GM23248 (cell line): ENCODE results near the gene ZNF319. TPM values are rescaled to one million over a fixed set of nuclear protein-coding genes. Genes with fewer than 3 reads are reported as not detected.

Experiments used
- DNase-seq: peaks from one replicate; pipeline ENCODE4 v3.0.0-alpha.2; 2015
- H2AFZ ChIP-seq: fragments of 200-600 bp; sonication (generic); 2 replicates; pipeline ENCODE4 v1.6.1; 2016; ENCODE audit warnings: antibody characterized with exemption
- H3F3A ChIP-seq: fragments of 200-600 bp; sonication (generic); 2 replicates; pipeline ENCODE4 v1.6.1; 2016; ENCODE audit warnings: mild to moderate bottlenecking, antibody characterized with exemption, mixed run types; ENCODE audit not compliant: insufficient read depth
- H3K27ac ChIP-seq: fragments of 200-600 bp; sonication (generic); 2 replicates; pipeline ENCODE4 v1.5.1; 2016; ENCODE audit warnings: mild to moderate bottlenecking
- H3K27me3 ChIP-seq: fragments of 200-600 bp; sonication (generic); replicated peaks from 2 replicates; pipeline ENCODE4 v1.6.1; 2016; ENCODE audit warnings: mild to moderate bottlenecking; ENCODE audit not compliant: insufficient read depth
- H3K36me3 ChIP-seq: fragments of 200-600 bp; sonication (generic); 2 replicates; pipeline ENCODE4 v1.6.1; 2016; ENCODE audit warnings: low read depth, mild to moderate bottlenecking
- H3K4me1 ChIP-seq: fragments of 200-600 bp; sonication (generic); 2 replicates; pipeline ENCODE4 v1.6.1; 2016; ENCODE audit warnings: mild to moderate bottlenecking; ENCODE audit not compliant: insufficient read depth
- H3K4me2 ChIP-seq: fragments of 200-600 bp; sonication (generic); one replicate; pipeline ENCODE4 v1.6.1; 2016; ENCODE audit warnings: mild to moderate bottlenecking; ENCODE audit not compliant: unreplicated experiment
- H3K4me3 ChIP-seq: fragments of 200-600 bp; sonication (generic); 2 replicates; pipeline ENCODE4 v1.5.1; 2016; ENCODE audit warnings: mild to moderate bottlenecking
- H3K79me2 ChIP-seq: fragments of 200-600 bp; sonication (generic); 2 replicates; pipeline ENCODE4 v1.6.1; 2016; ENCODE audit warnings: mild to moderate bottlenecking; ENCODE audit not compliant: insufficient read depth
- H3K9ac ChIP-seq: fragments of 200-600 bp; sonication (generic); 2 replicates; pipeline ENCODE4 v1.6.1; 2016; ENCODE audit warnings: mild to moderate bottlenecking
- H3K9me2 ChIP-seq: fragments of 200-600 bp; sonication (generic); 2 replicates; pipeline ENCODE4 v1.6.1; 2016; ENCODE audit warnings: mixed run types, mild to moderate bottlenecking, moderate library complexity; ENCODE audit not compliant: insufficient read depth
- H3K9me3 ChIP-seq: fragments of 200-600 bp; sonication (generic); one replicate; pipeline ENCODE4 v1.6.1; 2017; ENCODE audit warnings: low read depth
- H4K20me1 ChIP-seq: fragments of 200-600 bp; sonication (generic); 2 replicates; pipeline ENCODE4 v1.6.0; 2016; ENCODE audit not compliant: insufficient read depth
- EZH2 ChIP-seq: fragments of 200-600 bp; sonication (generic); IDR thresholded peaks from 2 replicates; pipeline ENCODE4 v1.6.1; 2018; ENCODE audit warnings: antibody characterized with exemption, mild to moderate bottlenecking; ENCODE audit not compliant: insufficient read depth, poor library complexity, severe bottlenecking
- EZH2phosphoT487 ChIP-seq: fragments of 200-600 bp; sonication (generic); IDR thresholded peaks from 2 replicates; pipeline ENCODE4 v1.6.1; 2018; ENCODE audit warnings: antibody characterized with exemption, moderate library complexity, mild to moderate bottlenecking, low read depth; ENCODE audit not compliant: insufficient read depth
- WGBS, 2 experiments: methylation state at CpG; one replicate each; pipeline ENCODE4 v1.1.6; 2015 to 2017; ENCODE audit warnings: low lambda C conversion rate in 2 of 2, low coverage in 1 of 2; ENCODE audit errors: missing lambda C conversion rate in 2 of 2; 5-methylcytosine and 5-hydroxymethylcytosine counted together
- in situ Hi-C: fragments of 300-500 bp; cut with MboI; formaldehyde crosslinking; loops from 2 replicates; pipeline ENCODE4 v1.15.0; 2020
- polyA plus RNA-seq: library from polyadenylated mRNA; unstranded; fragments of >200 nt; fragmentation: Nextera tagmentation; extraction: Ambion mirVana; gene quantifications from 2 replicates; pipeline ENCODE4 v1.2.1, GENCODE V29; 2016
- total RNA-seq: library from RNA; depleted of rRNA; stranded (reverse); fragments of >200 nt; shearing (Covaris generic); gene quantifications from 2 replicates; pipeline ENCODE4 v1.2.3, GENCODE V29; 2014

The ZNF319 gene
- total and polyA plus RNA-seq, 2 experiments from 2014 or later: 4.6 to 8.2 TPM

DNA sequence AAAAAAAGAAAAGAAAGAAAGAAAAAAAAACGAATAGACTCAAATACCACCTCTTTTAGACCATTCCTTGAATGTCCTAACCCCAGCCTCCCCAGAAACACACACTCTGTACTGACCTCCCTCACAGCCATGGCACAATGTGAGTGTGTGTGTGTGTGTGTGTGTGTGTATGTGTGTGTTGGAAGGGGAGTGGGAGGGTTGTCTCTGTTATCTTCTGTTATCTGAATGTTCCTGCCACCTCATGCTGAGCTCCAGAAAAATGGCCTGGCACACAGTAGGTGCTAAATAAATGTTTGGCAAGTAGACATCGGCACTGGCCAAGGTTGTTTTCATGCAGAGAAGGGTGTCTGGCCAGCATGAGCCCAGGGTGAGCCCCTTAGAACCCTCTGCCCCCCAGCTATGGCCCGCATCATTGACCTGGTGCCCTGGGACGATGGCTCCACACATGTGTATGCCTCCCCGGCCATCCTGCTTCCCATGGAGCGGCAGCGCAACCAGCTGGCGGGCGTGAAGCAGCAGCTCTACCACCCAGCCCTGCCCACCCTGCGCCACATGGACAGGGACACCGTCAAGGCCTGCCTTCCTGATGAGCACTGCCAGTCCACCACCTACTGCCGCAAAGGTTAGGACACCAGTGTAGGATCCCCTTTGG, 22.9 kb downstream of the ZNF319 start:
- H3K9me2 ChIP-seq: no peaks in the 10 kb centered on the region
- H4K20me1 ChIP-seq: no peaks in the 10 kb centered on the region
- no peaks in the 10 kb centered on the region for H3K36me3 ChIP-seq
- no peak for DNase-seq
- H3K79me2 ChIP-seq: no peaks in the 10 kb centered on the region
- H3F3A ChIP-seq: no peaks in the 10 kb centered on the region
- no peak overlapping the region for H3K4me3 ChIP-seq
- no peak for TF ChIP-seq EZH2phosphoT487
- no peak for TF ChIP-seq EZH2
- no peak overlapping the region for H3K4me2 ChIP-seq
- no peak overlapping the region for H3K27ac ChIP-seq
- H3K27me3 ChIP-seq: peaks cover 15% of the 10 kb centered on the region; the same call in 1 of the 2 replicates
- 77 to 86% methylated on average over 12 of the region's 12 CpGs for WGBS, 2 experiments
- no peak overlapping the region for H2AFZ ChIP-seq
- H3K4me1 ChIP-seq: no peaks in the 10 kb centered on the region
- no peak overlapping the region for H3K9ac ChIP-seq
- in situ Hi-C loops: no loop called here
- no peaks in the 10 kb centered on the region for H3K9me3 ChIP-seq

DNA sequence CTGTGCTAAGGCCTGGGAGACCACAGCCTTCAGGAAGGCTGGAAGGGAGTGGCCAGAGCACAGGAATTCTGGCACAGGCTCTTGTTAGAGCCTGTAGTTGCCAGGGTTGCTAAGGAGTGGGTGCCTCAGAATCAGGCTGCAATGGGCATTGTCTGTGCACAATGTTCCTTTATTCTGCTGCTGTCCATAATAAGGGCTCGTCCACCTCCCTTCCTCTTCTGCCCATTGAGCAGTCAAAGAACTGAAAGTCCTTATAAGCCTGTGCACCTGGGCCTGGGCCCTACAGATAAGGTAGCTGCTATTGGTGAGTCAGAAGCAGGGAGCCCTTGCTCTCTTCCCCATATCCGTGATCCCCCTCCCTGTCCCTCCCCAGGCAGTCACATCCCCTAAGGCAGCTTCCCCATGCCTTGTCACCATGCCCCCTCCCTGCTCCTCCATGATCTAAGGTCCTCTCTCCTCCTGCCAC, 24.1 kb downstream of the ZNF319 start:
- H3K4me1 ChIP-seq: no peaks in the 10 kb centered on the region
- H3K9me3 ChIP-seq: no peaks in the 10 kb centered on the region
- TF ChIP-seq EZH2phosphoT487 (no peak), EZH2 (no peak)
- 5 to 23% methylated on average over 2 of the region's 2 CpGs for WGBS, 2 experiments
- peak; percentile 57 for DNase-seq
- H3K27me3 ChIP-seq: peaks cover 10% of the 10 kb centered on the region; the same call in 1 of the 2 replicates
- H3K27ac ChIP-seq: no peak overlapping the region
- in situ Hi-C loops: no loop called here
- H3K4me3 ChIP-seq: no peak overlapping the region
- no peaks in the 10 kb centered on the region for H3K79me2 ChIP-seq
- H3K36me3 ChIP-seq: no peaks in the 10 kb centered on the region
- no peak overlapping the region for H3K4me2 ChIP-seq
- no peak overlapping the region for H2AFZ ChIP-seq
- no peaks in the 10 kb centered on the region for H4K20me1 ChIP-seq
- no peak overlapping the region for H3K9ac ChIP-seq
- H3K9me2 ChIP-seq: no peaks in the 10 kb centered on the region
- no peaks in the 10 kb centered on the region for H3F3A ChIP-seq

DNA sequence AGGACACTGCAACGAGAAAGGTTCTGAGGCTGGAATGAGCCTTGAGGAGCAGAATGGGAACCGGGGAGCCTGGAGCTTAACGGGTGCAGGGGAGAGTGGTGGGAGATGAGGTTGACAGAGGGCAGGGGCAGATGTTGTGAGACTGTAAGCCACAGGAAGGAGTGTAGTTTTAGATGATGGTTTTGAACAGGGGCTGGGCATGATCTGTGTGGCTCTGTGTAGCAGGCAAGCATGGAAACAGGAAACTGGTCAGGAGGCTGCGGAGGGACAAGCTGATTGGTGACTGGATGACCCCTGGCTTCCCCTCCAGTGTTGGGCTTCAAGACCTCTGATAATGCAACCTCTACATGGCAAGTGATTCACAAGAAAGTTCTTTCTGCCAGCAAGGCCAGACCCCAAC, 28.2 kb downstream of the ZNF319 start:
- H3K9me2 ChIP-seq: no peaks in the 10 kb centered on the region
- H3F3A ChIP-seq: no peaks in the 10 kb centered on the region
- no peak overlapping the region for H2AFZ ChIP-seq
- no peak for DNase-seq
- no peaks in the 10 kb centered on the region for H3K36me3 ChIP-seq
- H3K4me2 ChIP-seq: no peak overlapping the region
- H3K4me3 ChIP-seq: no peak overlapping the region
- H3K27me3 ChIP-seq: peaks cover 14% of the 10 kb centered on the region
- no peak for TF ChIP-seq EZH2
- TF ChIP-seq EZH2phosphoT487: no peak
- in situ Hi-C loops: no loop called here
- no peak overlapping the region for H3K27ac ChIP-seq
- H4K20me1 ChIP-seq: no peaks in the 10 kb centered on the region
- H3K9ac ChIP-seq: no peak overlapping the region
- no peaks in the 10 kb centered on the region for H3K9me3 ChIP-seq
- WGBS, 2 experiments: 58 to 60% methylated on average over 4 of the region's 4 CpGs
- no peaks in the 10 kb centered on the region for H3K4me1 ChIP-seq
- H3K79me2 ChIP-seq: no peaks in the 10 kb centered on the region

DNA sequence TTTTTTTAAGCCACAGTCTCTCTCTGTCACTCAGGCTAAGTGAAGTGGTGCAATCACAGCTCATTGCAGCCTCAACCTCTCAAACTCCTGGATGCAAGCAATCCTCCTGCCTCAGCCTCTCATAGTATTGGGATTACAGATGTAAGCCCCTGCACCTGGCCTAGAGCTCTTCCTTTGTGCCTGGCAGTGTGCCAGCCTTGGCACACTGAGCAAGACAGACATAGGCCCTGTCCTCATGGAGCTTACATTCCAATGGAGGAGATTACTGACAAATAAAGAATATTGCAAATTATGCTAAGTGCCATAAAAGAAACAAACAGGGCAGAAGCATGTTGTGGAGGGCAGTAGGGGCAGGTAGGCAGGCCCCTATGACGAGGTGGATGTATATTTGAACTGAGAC, 28.6 kb downstream of the ZNF319 start:
- WGBS, 2 experiments: 55 to 78% methylated on average over 1 of the region's 1 CpG
- DNase-seq: no peak
- no peaks in the 10 kb centered on the region for H3K79me2 ChIP-seq
- H3K36me3 ChIP-seq: no peaks in the 10 kb centered on the region
- no peaks in the 10 kb centered on the region for H3K9me3 ChIP-seq
- H3K27ac ChIP-seq: no peak overlapping the region
- peaks cover 14% of the 10 kb centered on the region for H3K27me3 ChIP-seq
- H3F3A ChIP-seq: no peaks in the 10 kb centered on the region
- H3K4me3 ChIP-seq: no peak overlapping the region
- H3K4me1 ChIP-seq: no peaks in the 10 kb centered on the region
- no peak overlapping the region for H3K4me2 ChIP-seq
- H2AFZ ChIP-seq: no peak overlapping the region
- no peaks in the 10 kb centered on the region for H3K9me2 ChIP-seq
- TF ChIP-seq EZH2 (no peak), EZH2phosphoT487 (no peak)
- no peak overlapping the region for H3K9ac ChIP-seq
- no peaks in the 10 kb centered on the region for H4K20me1 ChIP-seq
- in situ Hi-C loops: no loop called here
